HG03025 (cell line): ENCODE measurements around the gene FBP1.
"Not testable (repeated sequence)": the region's sequence is repeated elsewhere in the genome, so short reads cannot be mapped to it uniquely, and the experiment has no call there.

Source experiments
- ATAC-seq: cut with Tn5 transposase; IDR thresholded peaks from one replicate; pipeline ENCODE4 v1.9.1; 2021; ENCODE audit warnings: mild to moderate bottlenecking, moderate library complexity; ENCODE audit not compliant: unreplicated experiment, low FRiP score

FBP1 gene

DNA sequence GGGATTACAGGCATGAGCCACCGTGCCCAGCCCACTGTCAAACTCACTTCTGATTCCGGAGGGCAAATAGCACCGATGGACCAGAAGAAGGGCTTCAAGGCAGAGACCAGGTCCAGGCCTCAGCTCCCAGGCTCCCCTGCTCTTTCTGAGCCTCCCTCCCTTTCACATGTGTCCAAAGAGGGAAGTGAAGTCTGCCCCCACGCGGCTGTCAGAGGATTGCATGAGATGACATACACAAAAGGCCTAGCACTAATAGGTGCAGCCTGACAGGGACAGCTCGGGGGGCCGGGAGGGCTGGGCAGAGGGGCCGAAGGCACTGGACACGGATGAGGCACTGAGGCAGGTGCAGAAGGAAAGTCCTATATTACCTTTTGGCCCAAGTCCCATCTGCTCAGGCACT, 16.1 kb downstream of the FBP1 start:
- no peak for ATAC-seq

DNA sequence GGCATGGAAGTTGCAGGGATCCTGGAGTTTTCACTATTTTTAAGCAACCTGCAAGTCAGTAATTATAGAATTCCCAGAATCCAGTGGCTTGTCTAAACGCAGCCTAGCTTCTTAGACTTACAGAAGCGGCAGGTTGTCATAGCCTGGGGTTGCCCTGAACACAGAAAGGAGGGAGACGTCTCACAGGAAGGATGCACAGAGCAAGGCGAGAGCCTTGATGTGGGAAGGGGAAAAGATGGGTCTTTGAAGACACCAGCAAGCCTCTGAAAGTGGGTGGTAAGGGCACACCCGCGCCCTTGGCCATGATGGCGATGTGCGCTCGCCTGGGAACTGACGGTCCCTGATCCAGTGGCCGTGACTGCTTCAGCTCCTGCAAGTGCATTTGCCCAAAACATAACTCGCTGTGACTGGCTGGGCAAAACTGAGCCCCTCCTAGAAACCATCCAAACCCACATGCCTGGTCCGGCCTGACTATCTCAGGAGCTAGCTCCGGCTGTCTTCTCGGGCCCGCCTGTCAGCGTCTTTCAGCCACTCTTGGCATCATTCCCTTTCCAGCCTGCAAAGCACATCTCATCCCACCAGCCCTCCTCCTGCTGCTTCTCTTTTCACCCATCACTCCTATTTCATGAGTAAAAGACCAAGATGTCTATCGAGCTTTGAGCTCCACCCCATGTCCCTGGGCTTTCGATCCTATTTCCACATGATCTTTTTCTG, 17.1 kb downstream of the FBP1 start:
- no peak for ATAC-seq

DNA sequence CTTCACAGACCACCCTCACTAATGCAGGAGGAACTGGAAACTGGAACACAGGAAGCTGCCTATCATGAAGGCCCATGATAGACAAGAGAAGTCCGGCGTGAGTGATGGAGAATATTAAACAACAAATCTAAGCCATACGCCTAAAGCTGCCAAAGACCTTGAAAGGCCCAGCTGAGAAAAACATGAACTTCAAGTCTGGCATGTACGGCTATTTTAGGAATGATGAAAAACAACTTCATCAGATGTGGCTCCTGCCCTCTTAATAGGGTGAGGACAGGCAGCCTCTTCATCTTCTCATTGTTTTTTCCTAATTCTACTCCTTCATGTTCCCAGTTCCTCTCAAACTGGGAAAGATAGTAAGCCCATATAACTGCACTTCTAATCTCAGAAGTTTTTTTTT, 20.3 kb downstream of the FBP1 start:
- no peak for ATAC-seq

DNA sequence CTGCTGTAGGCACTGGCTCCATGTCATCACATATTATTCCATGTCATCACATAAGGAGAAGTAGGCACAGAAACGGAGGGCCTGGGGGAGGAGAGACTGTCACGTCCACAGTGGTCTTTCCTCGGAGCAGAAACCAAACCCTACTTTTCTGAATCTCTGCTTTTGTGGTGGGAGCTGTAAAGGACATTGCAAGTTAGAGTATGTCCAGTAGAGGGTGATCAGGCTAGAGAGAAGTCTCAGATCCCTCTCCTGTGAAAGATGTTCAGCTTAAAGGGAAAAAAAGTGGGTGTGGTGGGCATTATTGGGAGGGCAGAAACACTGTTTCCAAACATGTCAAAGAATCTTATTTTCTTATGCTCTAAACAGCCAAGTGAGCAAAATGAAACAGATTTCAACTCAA, 26.3 kb downstream of the FBP1 start:
- ATAC-seq, result no peak

DNA sequence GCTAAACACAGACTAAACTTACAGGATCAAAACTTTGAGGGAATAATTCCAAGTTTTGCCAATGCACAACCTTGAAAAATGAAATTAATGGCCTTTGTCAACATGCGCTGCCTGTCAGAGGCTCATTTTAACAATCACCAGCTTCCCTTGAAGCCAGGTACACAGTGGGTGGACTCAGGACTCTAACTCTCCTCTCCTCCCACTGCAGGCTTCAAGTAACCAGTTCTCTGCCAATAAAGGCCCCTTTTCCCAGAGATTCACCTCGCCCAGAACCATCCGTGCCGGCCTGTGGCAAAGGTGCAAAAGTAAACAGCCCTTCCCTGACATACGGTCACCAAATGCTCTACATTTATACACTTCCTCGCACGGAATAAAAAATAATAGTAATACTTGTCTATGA, 27.2 kb downstream of the FBP1 start:
- ATAC-seq, result no peak

DNA sequence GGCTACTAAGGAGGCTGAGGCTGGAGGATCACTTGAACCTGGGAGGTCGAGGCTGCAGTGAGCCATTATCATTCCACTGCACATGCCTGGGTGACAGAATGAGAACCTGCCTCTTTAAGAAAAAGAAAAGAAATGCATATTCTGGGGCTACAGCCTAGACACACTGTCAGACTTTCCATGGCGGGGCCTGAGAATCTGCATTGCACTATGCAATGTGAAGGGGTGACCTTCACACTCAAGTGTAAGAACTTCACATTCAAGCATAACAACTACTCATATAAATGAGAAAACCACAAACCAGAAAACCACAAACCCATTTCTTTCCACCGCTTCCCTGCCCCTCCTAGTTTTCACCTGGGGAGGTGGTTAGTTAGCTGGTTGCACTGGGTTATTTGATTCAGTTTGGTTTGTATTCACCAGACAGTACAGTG, 27.7 kb downstream of the FBP1 start:
- no peak for ATAC-seq

DNA sequence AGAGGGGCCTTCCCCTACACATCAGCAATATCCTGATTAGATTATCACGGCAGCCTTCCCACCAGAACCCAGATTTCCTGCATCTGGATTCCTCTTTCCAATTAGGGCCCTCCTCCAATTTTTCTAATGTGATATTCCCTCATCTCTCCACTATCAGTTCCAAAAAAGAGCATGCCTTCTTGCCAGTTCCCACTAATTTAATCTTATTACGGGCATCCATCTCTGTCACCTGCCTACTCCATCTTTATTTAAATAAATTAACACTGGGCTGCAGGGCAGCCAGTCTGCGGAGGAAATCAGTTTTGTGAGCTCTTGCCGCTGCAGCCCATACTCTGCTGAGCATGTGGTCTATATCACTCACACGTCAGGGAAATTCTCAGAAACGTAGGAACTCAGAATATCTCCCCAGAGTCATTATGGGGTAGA, 29.1 kb downstream of the FBP1 start:
- ATAC-seq, result no peak

DNA sequence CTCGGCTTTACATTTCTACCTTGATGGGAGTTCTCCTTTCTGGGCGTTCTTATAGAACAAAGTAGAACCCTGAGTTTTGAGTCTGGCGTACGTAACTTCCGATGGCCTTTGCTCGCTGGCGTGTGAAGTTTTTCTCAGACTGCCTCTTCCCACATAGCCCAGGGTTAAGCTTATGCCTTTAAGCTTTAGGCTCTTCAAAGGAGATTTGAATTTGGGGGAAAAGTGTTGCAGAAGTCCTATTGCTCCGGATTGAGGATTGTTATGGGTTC, 32.0 kb downstream of the FBP1 start:
- no peak for ATAC-seq

DNA sequence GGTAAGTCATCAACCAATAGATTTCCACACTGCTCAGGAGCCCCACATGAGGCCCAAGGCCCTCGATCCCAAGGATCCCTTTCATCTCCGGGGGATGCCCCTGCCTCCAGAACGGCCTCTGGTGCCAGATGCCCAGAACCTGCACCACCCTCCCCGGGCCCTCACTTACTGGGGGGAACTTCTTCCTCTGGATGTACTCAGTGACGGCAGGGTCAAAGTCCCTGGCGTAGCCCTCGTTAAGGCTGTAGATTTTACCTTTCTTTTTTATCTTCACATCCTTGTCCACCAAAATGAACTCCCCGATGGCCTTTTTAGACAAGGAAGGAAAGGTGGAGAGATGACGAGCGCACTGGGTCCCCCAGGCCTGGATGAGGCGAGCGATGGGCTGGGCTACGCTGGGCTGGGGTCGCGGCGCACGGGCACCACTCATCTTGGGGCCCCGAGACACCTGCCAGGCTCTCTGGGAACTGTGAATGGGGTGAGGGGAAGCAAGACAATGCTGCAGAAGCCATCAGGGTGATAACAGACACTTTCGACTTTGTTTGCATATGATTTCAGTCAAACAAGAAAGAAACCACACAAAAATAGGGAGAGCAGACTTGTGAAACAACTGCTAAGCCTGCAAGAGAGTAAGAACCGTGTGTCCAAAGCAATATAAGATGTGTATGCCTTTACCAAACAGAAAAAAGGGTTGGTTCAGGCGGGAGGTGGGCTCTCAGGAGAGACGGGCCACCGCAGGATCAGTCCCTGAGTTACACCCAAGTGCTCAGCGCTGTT, 32.5 kb downstream of the FBP1 start:
- ATAC-seq, result no peak

DNA sequence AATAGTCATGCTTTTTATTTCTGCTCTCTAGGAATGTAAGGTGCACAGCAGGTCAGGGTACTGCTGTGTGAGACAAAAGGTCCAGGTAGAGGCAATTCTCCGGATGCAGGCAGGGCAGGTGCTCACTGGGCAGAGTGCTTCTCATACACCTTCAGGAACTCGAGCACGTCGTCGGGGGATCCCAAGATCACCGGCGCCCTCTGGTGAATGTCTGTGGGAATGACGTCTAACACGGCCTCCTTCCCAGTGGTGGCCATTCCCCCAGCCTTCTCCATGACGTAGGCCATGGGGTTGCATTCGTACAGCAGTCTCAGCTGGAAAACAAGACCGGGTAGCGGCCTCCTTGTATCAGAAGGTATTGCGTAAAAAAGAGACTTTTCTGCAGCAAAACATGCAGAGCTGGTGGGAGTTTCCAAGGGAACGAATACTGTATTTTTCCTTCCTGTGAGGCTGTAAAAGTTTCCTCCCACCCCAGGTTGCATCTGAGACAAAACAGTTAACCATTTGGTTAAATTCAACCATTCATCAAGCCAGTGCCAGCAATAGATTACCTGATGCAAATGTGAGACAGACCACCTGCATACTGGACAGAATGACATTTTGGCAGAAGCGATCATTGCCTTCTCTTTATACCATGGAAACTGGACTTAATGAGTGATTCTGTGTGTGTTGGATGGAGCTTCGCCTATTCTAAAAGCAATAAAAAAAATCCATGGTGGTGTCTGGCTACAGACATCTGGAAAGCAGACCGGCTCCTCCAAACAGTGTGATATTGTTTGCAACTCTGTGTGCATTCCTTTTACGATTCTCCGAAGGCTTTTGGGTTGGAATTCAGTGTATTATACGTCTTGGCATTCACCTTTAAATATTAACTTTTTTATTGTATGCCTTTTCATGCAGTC, 35.8 kb downstream of the FBP1 start:
- ATAC-seq, result no peak

DNA sequence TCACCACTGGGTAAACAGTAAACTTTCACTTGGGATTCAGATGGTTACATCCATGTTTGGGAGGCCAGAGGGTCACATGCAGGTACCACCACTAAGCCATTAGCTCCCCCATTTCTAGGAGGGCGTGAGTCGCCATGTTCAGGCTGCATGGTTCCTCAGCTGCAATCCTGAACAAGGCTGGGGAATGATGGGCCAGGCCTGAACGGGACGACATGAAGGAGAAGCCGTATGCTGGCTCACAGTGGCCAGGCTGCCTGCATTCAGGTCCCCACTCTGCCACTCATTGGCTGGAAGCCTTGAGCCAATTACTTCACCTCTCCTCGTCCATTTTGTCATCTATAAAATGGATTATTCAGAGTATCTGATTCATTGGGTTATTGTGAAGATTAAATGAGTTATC, 36.7 kb downstream of the FBP1 start:
- no peak for ATAC-seq

DNA sequence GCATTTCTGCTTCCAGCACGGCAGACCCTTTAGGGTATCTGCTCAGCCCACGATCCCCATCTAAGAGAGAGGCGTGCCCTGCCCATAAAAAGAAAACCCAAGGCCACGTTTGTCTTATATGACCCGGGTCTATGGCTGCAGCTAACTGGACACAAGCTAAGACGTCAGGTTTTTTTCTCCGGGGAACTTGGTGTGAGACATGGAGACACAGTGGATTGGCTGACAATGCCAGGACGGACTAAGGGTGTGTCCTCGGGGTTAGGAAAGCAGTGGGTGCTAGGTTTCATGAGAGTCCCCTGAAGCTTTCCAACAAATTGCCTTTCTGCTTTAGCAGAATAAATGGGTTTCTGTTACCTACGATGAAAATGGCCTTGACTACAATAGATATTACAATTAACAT, 38.6 kb downstream of the FBP1 start:
- no peak for ATAC-seq

DNA sequence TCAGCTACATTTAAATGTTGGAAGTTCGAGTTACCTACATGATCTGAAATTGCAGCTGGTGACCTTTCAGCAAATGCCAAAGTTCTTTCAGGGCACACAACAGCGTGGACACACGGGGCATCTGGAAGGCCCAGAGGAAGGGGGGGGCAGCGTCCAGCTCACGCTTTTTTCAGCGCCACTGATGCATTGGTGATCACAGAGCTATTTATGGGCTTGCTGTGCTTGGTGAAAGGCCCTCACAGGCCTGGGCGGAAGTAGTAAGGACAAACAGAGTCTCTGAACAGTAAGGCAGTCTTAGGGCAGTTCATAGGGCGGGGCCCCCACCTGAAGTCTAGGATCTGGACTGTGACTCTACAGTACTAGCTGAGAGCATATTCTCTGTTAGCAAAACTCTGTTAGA, 39.1 kb downstream of the FBP1 start:
- no peak for ATAC-seq

DNA sequence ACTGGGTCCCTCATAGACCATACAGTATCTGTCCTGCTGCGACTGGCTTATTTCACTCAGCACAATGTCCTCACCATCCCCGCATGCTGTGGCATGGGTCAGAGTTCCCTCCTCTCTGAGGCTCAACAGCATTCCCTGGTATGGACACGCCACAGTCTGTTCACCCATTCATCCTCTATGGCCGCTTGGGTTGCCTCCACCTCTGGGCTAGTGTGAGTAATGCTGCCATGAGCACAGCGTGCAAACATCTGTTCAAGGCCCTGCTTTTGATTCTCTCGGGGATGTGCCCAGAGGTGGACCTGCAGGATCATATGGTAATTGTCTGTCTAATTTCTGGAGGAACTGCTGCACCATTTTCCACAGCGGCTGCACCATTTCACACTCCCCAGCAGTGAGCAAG, 40.2 kb downstream of the FBP1 start:
- no peak for ATAC-seq

DNA sequence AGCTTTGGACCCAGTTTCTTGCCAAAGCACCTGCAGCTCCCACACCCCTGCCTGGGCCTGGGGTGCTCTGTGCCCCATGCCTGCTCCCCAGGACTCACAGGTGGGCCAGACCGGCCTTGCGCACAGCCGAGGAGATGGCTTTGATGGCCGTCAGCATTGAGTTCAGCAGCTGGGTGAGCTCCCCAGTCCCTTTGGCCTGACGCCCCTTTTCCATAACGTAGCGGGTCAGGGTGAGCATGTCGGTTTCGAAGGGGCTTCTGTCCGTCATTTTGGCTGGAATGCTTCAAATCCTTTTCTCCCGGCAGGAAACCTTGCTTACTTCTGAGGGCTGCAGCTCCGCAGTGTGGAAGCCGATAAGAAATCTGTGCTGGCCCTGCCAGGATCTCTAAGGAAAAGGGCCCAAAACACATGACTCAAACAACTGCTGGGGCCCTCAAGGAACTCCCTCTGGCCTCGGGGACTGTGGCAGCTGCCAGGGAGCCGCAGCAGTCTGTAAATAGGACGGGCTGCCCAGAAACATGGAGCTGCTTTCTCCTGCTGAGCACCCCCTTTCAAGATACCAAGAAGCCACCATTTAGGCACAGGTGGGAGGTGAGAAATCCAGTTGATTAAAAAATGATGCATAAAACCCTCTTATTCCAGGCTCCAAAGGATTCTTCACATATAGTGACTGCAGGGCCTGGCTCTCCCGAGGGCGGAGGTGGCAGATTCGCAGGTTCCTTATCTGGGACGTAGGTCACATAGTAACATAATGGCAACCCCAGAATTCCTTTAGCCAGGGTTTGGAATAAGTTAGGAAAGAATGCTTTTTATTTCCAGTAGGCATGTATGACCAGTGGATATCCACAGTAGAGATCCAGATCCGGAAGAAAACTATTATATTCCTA, 45.6 kb downstream of the FBP1 start, which contains the start of gene FBP2:
Gene FBP2, minus strand, starts transcription at position 366 of the 887 bp plus-strand sequence. Its CDS starts 98 bp downstream, at position 268.
- ATAC-seq, result no peak

DNA sequence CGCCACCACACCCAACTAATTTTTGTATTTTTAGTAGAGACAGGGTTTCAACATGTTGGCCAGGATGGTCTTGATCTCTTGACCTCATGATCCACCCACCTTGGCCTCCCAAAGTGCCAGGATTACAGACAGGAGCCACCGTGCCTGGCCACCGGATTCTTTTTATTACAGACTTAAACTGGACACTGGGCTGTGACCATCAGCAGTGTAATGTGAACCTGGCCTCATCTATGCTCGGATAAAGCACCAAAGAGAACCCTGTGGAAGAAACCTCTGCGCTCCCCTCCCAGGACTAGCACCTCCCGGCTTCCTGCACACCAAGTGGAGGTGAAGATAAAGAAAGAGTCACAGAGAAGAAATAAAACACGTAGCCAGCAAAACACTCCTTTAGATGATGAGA, 46.6 kb downstream of the FBP1 start:
- ATAC-seq, result not testable (repeated sequence)

DNA sequence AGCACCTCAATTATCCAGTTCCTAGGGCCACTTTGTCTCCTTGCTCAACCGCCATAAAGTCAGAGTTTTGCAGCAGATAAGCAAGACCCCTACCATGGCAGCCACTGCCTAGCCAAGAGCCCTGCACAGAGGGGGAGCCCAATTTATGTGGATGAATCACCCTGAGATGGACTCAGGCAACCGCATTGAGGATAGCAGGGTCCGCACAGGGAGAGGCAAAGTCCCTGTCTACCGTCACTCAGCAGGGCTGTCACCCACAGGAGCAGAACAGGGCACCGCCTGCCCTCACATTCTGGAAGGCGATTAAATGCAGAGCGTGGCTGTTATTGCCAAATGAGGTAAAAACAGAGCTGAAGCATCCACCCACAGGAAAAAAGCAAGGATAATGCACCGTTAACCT, 47.4 kb downstream of the FBP1 start:
- ATAC-seq, result no peak

DNA sequence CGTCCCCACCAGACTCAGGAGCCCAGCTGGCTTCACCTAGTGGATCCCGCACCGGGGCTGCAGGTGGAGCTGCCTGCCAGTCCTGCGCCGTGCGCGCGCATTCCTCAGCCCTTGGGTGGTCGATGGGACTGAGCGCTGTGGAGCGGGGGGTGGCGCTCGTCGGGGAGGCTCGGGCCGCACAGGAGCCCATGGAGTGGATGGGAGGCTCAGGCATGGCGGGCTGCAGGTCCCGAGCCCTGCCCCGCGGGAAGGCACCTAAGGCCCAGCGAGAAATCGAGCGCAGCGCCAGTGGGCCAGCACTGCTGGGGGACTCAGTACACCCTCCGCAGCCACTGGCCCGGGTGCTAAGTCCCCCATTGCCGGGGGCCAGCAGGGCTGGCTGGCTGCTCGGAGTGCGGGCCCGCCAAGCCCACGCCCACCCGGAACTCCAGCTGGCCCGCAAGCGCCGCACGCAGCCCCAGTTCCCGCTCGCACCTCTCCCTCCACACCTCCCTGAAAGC, 48.2 kb downstream of the FBP1 start:
- ATAC-seq, result not testable (repeated sequence)

DNA sequence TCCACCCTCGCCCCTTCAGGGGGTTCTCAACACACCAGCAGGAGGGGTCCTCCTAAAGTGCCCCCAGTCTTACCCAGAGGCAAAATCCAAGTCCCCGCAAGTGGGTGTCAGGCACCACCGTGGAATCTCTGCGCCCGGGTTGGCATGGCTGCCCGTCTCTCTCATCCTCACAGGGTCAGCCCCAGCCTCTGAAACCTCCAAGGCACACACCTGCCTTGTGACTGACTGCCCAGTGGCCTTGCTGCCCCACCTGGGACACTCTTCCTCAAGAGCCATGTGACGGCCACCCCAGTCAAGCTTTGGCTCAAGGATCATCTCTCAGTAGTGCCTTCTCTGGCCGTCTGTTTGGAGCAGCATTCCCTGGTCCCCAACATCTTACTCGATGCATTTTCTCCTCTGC, 50.6 kb downstream of the FBP1 start:
- no peak for ATAC-seq

DNA sequence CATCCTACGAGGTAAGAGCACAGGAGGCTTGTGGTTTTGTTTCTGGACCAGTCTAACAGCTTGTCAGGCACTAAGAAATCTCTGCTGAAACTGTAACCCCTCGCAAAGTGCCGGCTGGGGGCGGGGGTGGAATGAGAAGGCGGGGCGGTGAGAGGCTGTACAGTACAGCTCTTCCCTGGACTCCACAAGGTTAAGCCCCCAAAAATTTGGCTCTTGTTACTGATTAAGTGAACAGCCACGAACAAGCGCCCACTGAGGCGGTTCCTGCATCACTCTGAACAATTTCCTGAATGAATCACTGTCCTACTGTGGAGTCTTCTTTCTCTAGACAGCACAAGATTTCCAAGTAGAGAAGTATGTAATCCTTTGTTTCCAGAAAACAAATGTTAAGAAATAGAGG, 52.5 kb downstream of the FBP1 start:
- ATAC-seq, result no peak
